Esophagus muscularis mucosa (tissue), 4 donors: ENCODE data around the gene ANTKMT.

Experiments used
- EP300 ChIP-seq: sonication (generic); formaldehyde crosslinking; IDR thresholded peaks from one replicate; pipeline ENCODE4 v1.6.1; 2017; ENCODE audit warnings: antibody characterized with exemption
- POLR2A ChIP-seq: fragments of 450-650 bp; IDR thresholded peaks from one replicate; pipeline ENCODE4 v1.6.1; 2017; ENCODE audit warnings: antibody characterized with exemption, moderate library complexity, mild to moderate bottlenecking, low read depth
- TF ChIP-seq, protein P1 (sequence below), 3 experiments: fragments of 200-600 bp in 2 of 3; fragments of 450-650 bp in 1 of 3; sonication (generic) in 2 of 3; IDR thresholded peaks; one replicate each; pipeline ENCODE4 v1.5.1; 2017 to 2019; ENCODE audit warnings: antibody characterized with exemption in 3 of 3, mild to moderate bottlenecking in 2 of 3, moderate library complexity in 1 of 3

DNA sequence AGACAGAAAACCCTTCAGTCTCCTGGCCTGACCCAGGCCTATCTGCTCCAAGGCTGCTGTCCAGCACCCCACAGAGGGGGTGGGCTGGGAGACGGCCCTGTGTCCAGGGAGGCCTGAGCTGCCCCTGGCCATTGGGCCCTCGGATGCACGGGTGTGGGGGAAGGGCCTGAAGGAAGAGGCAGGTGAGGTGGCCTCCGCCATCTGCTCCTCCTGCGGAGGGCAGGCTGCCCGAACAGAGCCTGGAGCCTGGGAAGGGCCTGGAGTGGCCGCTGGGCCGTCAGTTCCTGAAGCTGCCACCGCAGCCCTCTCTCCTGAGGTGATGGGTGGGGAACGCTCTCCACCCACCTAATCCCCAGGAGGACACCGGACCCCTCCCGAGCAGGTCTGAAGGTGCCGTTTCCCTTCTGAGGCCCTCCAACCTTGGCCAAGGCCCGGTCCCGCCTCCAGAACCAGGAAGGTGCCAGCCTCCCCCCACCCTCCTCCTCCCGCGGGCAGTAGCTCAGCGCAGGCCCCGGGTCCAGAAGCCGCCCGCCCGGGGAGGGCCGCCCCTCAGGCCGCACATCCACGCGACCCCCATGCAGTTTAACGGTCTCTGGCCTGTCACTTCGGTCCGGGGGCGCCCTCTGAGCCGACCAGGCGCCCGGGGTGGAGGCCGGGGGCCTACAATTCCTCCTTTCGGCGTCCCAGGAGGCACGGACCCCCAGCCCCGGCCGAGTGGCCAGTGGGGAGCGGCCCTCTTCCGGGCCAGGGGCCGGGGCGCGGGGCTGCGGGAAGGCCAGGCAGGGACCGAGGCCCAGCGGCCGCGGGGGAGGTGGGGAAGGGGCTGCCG is 16.2 kb upstream of the ANTKMT start:
- TF ChIP-seq POLR2A = no peak
- TF ChIP-seq, protein P1, sequence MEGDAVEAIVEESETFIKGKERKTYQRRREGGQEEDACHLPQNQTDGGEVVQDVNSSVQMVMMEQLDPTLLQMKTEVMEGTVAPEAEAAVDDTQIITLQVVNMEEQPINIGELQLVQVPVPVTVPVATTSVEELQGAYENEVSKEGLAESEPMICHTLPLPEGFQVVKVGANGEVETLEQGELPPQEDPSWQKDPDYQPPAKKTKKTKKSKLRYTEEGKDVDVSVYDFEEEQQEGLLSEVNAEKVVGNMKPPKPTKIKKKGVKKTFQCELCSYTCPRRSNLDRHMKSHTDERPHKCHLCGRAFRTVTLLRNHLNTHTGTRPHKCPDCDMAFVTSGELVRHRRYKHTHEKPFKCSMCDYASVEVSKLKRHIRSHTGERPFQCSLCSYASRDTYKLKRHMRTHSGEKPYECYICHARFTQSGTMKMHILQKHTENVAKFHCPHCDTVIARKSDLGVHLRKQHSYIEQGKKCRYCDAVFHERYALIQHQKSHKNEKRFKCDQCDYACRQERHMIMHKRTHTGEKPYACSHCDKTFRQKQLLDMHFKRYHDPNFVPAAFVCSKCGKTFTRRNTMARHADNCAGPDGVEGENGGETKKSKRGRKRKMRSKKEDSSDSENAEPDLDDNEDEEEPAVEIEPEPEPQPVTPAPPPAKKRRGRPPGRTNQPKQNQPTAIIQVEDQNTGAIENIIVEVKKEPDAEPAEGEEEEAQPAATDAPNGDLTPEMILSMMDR (IDR thresholded peaks at IDR 0.05) = no peak
- TF ChIP-seq EP300 = no peak
